Psoas muscle (tissue), 8 donors: ENCODE measurements around the gene MOB3B. TPM values are rescaled to one million over a fixed set of nuclear protein-coding genes. Genes with fewer than 3 reads are reported as not detected.

Source experiments
- ATAC-seq, 4 donors: fragments of 200-7000 bp; cut with Tn5 transposase; one replicate each; pipeline ENCODE4 v1.9.1; 2020; ENCODE audit warnings: moderate library complexity in 3 of 4, mild to moderate bottlenecking in 2 of 4
- DNase-seq, 2 donors: peaks; one replicate each; pipeline ENCODE4 v3.0.0-alpha.2; 2020
- H3K27ac ChIP-seq: fragments of 200-600 bp; one replicate; pipeline ENCODE4 v1.8.0; 2022
- H3K27me3 ChIP-seq, 3 donors: fragments of 200-600 bp in 1 of 3; one replicate each; pipeline versions ENCODE4 v1.6.1 to v1.8.0; 2013 to 2022; ENCODE audit warnings: low read length in 2 of 3, mild to moderate bottlenecking in 2 of 3, moderate library complexity in 1 of 3; ENCODE audit not compliant: insufficient read depth in 3 of 3
- H3K36me3 ChIP-seq, 2 donors: fragments of 200-600 bp in 1 of 2; one replicate each; pipeline versions ENCODE4 v1.6.1 to v1.8.0; 2013 to 2022; ENCODE audit warnings: low read depth in 1 of 2, mild to moderate bottlenecking in 1 of 2, moderate library complexity in 1 of 2; ENCODE audit not compliant: insufficient read depth in 1 of 2
- H3K4me1 ChIP-seq: fragments of 200-600 bp; one replicate; pipeline ENCODE4 v1.8.0; 2022
- H3K4me3 ChIP-seq: fragments of 200-600 bp; one replicate; pipeline ENCODE4 v1.8.0; 2022; ENCODE audit warnings: mild to moderate bottlenecking
- H3K9me3 ChIP-seq: fragments of 200-600 bp; one replicate; pipeline ENCODE4 v1.8.0; 2022
- CTCF ChIP-seq: fragments of 200-600 bp; IDR thresholded peaks from one replicate; pipeline ENCODE4 v1.8.0; 2022; ENCODE audit warnings: antibody characterized with exemption
- WGBS, 3 donors: extraction: QIAGEN DNeasy Blood & Tissue Kit; methylation state at CpG; one replicate each; pipeline versions ENCODE4 v1.1.6 to v1.1.7; 2013; 5-methylcytosine and 5-hydroxymethylcytosine counted together
- intact Hi-C, 2 donors: fragments of 100-400 bp; cut with DNase I; formaldehyde crosslinking; loops; one replicate each; pipeline versions ENCODE4 v1.11.0 to v1.14.2; 2022
- polyA plus RNA-seq, 3 donors: library from polyadenylated mRNA; stranded (reverse); fragments of 200-250 nt; gene quantifications; one replicate each; pipeline ENCODE4 v1.2.3, GENCODE V29; 2013
- total RNA-seq, 4 donors: library from RNA; stranded (reverse); fragmentation: NEBNext Ultra II Directional in 2 of 4; extraction: Animal tissue kit (Norgen Biotek cat#: 25700) in 2 of 4; gene quantifications; one replicate each; pipeline versions ENCODE4 v1.2.1 to v1.2.4, GENCODE V29; 2021 to 2023
- donor health status: healthy with polysubstance abuse.
- donor health status: DM: no; HTN: no; CAD: no; lungs with moderate emphysema.
- donor health status: Bipolar disorder and iron deficiency.
- donor health status: healthy.
- donor health status: DM: yes; HTN: yes; CAD: no.
- donor health status: DM: no; HTN: no; CAD: no.
- donor health status: DM: no; HTN: no; CAD: no.
- donor health status: DM: yes; HTN: yes; CAD: no.

The MOB3B gene
- total and polyA plus RNA-seq, 7 donors = 0.57 to 4.5 (median 1.8) TPM

GRCh38 chr9:27520986-27521385 lies 8.6 kb downstream of the MOB3B start:
- intact Hi-C loops = no loop called here
- Histone ChIP-seq H3K27ac (no peak overlapping the region), H3K27me3 (no peaks in the 10 kb centered on the region), H3K9me3 (no peaks in the 10 kb centered on the region), H3K4me1 (no peaks in the 10 kb centered on the region), H3K4me3 (no peak overlapping the region), H3K36me3 (no peaks in the 10 kb centered on the region)
- WGBS, 3 donors = 85 to 96% (median 88%) methylated on average over 4 of the region's 4 CpGs
- DNase-seq (no peak), ATAC-seq (no peak)
- no peak for TF ChIP-seq CTCF

- Histone ChIP-seq H3K4me3 (no peak overlapping the region), H3K4me1 (no peaks in the 10 kb centered on the region), H3K9me3 (no peaks in the 10 kb centered on the region), H3K27ac (no peak overlapping the region), H3K27me3 (no peaks in the 10 kb centered on the region), H3K36me3 (no peaks in the 10 kb centered on the region)
- no peak for ATAC-seq
- TF ChIP-seq CTCF = no peak
- no peak for DNase-seq
- 73 to 84% (median 83%) methylated on average over 10 of the region's 10 CpGs for WGBS, 3 donors
- intact Hi-C loops = loop anchor here in 1 of 2 donors (5.0 kb wide), 1 partner anchor 67 kb away; no protein-coding TSS in a partner anchor
Observed at GRCh38 chr9:27519466-27520465, 9.8 kb downstream of the MOB3B start.

GRCh38 chr9:27518809-27519208 lies 10.8 kb downstream of the MOB3B start:
- 94% methylated on average over 4 of the region's 4 CpGs for WGBS, 3 donors
- ATAC-seq = no peak
- Histone ChIP-seq H3K27ac (no peak overlapping the region), H3K9me3 (no peaks in the 10 kb centered on the region), H3K4me1 (no peaks in the 10 kb centered on the region), H3K4me3 (no peak overlapping the region), H3K36me3 (no peaks in the 10 kb centered on the region), H3K27me3 (no peaks in the 10 kb centered on the region)
- TF ChIP-seq CTCF = no peak
- no peak for DNase-seq
- intact Hi-C loops = loop anchor here in 1 of 2 donors (5.0 kb wide), 1 partner anchor 67 kb away; no protein-coding TSS in a partner anchor

GRCh38 chr9:27518006-27518405 lies 11.6 kb downstream of the MOB3B start:
- no peak for TF ChIP-seq CTCF
- Histone ChIP-seq H3K4me1 (no peaks in the 10 kb centered on the region), H3K36me3 (no peaks in the 10 kb centered on the region), H3K27ac (no peak overlapping the region), H3K4me3 (no peak overlapping the region), H3K9me3 (no peaks in the 10 kb centered on the region), H3K27me3 (no peaks in the 10 kb centered on the region)
- 90 to 97% (median 93%) methylated on average over 2 of the region's 2 CpGs for WGBS, 3 donors
- DNase-seq (no peak), ATAC-seq (no peak)
- intact Hi-C loops = loop anchor here in 1 of 2 donors (5.0 kb wide), 1 partner anchor 66 kb away; no protein-coding TSS in a partner anchor
